ENCODE results near the gene CD40. TPM values are rescaled to one million over a fixed set of nuclear protein-coding genes. Genes with fewer than 3 reads are reported as not detected.
A peak's percentile ranks its signal among the peaks of the same experiment; 100 is the strongest.

The CD40 gene
- polyA plus RNA-seq, 1 experiment: 0.21 TPM

DNA sequence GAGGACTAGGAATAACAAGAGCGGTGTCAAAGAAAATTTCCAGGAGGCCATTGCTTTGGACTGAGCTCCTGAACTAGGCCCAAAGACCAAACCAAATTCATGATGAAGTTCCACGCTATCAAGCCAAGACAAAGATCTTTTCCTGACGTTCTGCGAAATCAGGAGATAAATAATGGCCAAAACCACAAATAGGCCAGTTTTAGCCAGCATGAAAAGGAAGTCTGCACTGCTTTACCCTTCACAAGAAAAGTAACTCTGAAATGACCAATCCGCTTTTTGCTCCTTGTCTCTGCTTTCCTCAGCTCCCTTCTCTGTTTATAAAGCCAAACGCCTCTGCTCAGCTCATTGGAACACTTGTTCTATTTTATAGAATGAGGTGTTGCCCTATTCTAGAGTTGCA, 35.0 kb upstream of the CD40 start:
- Histone ChIP-seq H3K27ac (ENCODE audit: low read depth, low read length) (no peak overlapping the region), H3K9me3 (ENCODE audit: control insufficient read depth, insufficient read depth, low read length) (no peaks in the 10 kb centered on the region), H3K4me3 (ENCODE audit: low read depth, low read length) (no peak overlapping the region), H3K27me3 (ENCODE audit: control insufficient read depth, insufficient read depth, low read length) (no peaks in the 10 kb centered on the region)
- TF ChIP-seq, protein P1, sequence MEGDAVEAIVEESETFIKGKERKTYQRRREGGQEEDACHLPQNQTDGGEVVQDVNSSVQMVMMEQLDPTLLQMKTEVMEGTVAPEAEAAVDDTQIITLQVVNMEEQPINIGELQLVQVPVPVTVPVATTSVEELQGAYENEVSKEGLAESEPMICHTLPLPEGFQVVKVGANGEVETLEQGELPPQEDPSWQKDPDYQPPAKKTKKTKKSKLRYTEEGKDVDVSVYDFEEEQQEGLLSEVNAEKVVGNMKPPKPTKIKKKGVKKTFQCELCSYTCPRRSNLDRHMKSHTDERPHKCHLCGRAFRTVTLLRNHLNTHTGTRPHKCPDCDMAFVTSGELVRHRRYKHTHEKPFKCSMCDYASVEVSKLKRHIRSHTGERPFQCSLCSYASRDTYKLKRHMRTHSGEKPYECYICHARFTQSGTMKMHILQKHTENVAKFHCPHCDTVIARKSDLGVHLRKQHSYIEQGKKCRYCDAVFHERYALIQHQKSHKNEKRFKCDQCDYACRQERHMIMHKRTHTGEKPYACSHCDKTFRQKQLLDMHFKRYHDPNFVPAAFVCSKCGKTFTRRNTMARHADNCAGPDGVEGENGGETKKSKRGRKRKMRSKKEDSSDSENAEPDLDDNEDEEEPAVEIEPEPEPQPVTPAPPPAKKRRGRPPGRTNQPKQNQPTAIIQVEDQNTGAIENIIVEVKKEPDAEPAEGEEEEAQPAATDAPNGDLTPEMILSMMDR (IDR thresholded peaks at IDR 0.05; ENCODE audit: low read depth, low read length): no peak
- ChIA-PET POLR2A (no interaction called here), CTCF (interaction anchor here (0.6 to 1.7 kb wide), 4 partner anchors 25 to 96 kb away, joined by 3 to 7 read pairs (median 4); no protein-coding TSS in a partner anchor)
- DNase-seq (ENCODE audit: low read depth, low spot score): no peak

DNA sequence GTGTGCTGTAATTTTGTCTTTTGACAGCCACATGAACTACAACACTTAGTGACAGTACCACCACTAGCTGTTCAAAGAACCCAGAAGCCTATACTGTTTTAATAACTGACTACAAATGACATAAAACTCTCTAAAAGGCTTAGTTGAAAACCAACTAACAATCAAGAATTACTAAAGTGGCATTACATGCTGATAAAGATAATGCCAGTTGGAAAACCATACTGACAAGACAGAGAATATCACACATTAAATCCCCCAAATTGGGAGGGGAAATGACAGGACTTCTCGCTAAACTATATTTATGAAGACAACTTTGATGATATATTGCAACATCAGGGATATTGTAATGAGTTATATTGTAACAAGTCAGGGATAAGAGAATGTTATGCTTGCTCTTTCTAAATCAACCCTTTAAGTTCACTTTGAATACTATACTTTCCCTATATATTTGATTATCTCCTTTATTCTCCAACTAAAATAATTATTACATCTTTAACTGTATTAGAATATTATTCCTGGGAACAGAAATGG, 34.5 kb upstream of the CD40 start:
- DNase-seq (ENCODE audit: low read depth, low spot score): no peak
- Histone ChIP-seq H3K9me3 (ENCODE audit: control insufficient read depth, insufficient read depth, low read length) (no peaks in the 10 kb centered on the region), H3K4me3 (ENCODE audit: low read depth, low read length) (no peak overlapping the region), H3K27ac (ENCODE audit: low read depth, low read length) (no peak overlapping the region), H3K27me3 (ENCODE audit: control insufficient read depth, insufficient read depth, low read length) (no peaks in the 10 kb centered on the region)
- TF ChIP-seq, protein P1 (IDR thresholded peaks at IDR 0.05; ENCODE audit: low read depth, low read length): no peak
- POLR2A ChIA-PET: no interaction called here
- CTCF ChIA-PET: interaction anchor here (0.6 to 1.7 kb wide), 4 partner anchors 25 to 69 kb away, joined by 3 to 7 read pairs (median 4); no protein-coding TSS in a partner anchor

DNA sequence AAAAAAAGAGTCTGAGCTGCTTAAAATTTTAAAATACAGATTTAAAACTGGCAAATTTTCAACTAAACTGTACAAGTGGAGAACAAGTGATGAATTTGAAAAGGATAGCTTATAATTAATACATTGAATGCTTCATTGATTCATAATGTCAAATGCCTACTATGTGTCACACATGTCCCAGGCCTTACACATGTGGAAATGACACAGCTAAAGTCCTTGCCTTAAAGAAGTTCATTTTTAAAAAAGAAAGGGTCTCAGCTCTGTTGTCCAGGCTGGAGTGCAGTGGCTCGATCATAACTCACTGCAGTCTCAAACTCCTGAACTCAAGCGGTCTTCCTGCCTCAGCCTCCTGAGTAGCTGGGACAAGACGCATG, 33.3 kb upstream of the CD40 start:
- TF ChIP-seq, protein P1 (IDR thresholded peaks at IDR 0.05; ENCODE audit: low read depth, low read length): no peak
- ChIA-PET CTCF (interaction anchor here (0.8 to 2.3 kb wide), 6 partner anchors 26 to 264 kb away, joined by 3 to 11 read pairs (median 3); no protein-coding TSS in a partner anchor), POLR2A (no interaction called here)
- no peak overlapping the region for H3K27ac ChIP-seq (ENCODE audit: low read depth, low read length)
- H3K9me3 ChIP-seq (ENCODE audit: control insufficient read depth, insufficient read depth, low read length): peaks cover 4% of the 10 kb centered on the region; the same call in 1 of the 2 replicates
- no peak overlapping the region for H3K4me3 ChIP-seq (ENCODE audit: low read depth, low read length)
- H3K27me3 ChIP-seq (ENCODE audit: control insufficient read depth, insufficient read depth, low read length): no peaks in the 10 kb centered on the region
- DNase-seq (ENCODE audit: low read depth, low spot score): no peak

DNA sequence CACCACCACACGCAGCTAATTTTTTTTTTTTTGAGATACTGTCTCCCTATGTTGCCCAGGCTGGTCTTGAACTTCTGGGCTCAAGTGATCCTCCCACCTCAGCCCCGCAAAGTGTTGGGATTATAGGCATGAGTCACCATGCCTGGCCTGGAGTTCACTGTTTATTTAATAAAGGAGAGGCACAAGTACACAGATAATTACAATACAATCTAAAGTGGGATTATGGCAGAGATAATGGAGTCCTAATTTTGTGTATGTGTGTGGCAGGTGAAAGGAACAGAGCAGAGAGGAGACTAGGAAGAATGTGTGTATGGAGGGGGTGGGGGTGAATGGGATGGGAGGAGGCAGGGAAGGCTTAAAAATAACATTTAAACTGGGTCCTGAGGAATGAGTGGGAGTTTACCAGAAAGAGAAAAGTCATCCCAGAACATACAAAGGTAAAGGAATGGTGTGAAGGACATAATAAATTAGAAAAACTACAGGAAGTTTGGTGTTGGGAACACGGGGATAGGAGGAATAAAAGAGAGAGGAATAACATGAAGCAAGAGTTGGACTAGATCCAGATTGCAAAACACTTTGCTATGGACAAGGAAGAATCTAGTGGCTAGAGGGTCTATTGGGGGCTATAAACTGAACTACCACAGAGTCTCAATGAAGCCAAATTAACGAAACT, 32.8 kb upstream of the CD40 start:
- peaks cover 4% of the 10 kb centered on the region; the same call in 1 of the 2 replicates for H3K9me3 ChIP-seq (ENCODE audit: control insufficient read depth, insufficient read depth, low read length)
- DNase-seq (ENCODE audit: low read depth, low spot score): no peak
- ChIA-PET POLR2A (no interaction called here), CTCF (interaction anchor here (0.8 to 2.3 kb wide), 7 partner anchors 27 to 264 kb away, joined by 3 to 11 read pairs (median 3); no protein-coding TSS in a partner anchor)
- H3K27me3 ChIP-seq (ENCODE audit: control insufficient read depth, insufficient read depth, low read length): no peaks in the 10 kb centered on the region
- no peak overlapping the region for H3K4me3 ChIP-seq (ENCODE audit: low read depth, low read length)
- TF ChIP-seq, protein P1 (IDR thresholded peaks at IDR 0.05; ENCODE audit: low read depth, low read length): no peak
- no peak overlapping the region for H3K27ac ChIP-seq (ENCODE audit: low read depth, low read length)

DNA sequence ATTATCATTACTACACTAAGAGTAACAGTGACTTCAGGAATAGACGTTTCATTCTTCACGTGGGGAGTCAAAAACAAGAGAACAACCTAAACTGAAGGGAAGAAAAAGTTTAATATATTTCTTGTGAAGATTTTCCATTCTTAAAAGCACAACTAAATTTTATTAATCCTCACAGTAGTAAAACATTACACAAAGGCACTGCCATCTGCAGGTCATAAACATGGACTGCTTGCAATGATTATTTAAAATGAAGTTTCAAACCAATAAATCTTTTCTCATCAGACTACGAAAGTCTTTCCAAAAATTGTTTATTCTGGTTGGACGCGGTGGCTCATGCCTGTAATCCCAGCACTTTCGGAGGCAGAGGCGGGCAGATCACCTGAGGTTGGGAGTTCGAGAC, 31.0 kb upstream of the CD40 start:
- Histone ChIP-seq H3K27me3 (ENCODE audit: control insufficient read depth, insufficient read depth, low read length) (no peaks in the 10 kb centered on the region), H3K4me3 (ENCODE audit: low read depth, low read length) (no peak overlapping the region), H3K27ac (ENCODE audit: low read depth, low read length) (no peak overlapping the region), H3K9me3 (ENCODE audit: control insufficient read depth, insufficient read depth, low read length) (peaks cover 4% of the 10 kb centered on the region; the same call in 1 of the 2 replicates)
- DNase-seq (ENCODE audit: low read depth, low spot score): no peak
- TF ChIP-seq, protein P1 (IDR thresholded peaks at IDR 0.05; ENCODE audit: low read depth, low read length): peak; percentile 51
- ChIA-PET CTCF (interaction anchor here (1.2 to 2.4 kb wide), 6 partner anchors 29 to 118 kb away, joined by 3 to 18 read pairs (median 6); no protein-coding TSS in a partner anchor), POLR2A (no interaction called here)

Measured in AG04450 (cell line).